H7 (cell line): ENCODE data around the gene C2orf81. TPM values are rescaled to one million over a fixed set of nuclear protein-coding genes. Genes with fewer than 3 reads are reported as not detected.

Experiments used
- DNase-seq: peaks from one replicate; pipeline ENCODE4 v3.0.0; 2012
- H3K27me3 ChIP-seq: 2 replicates; pipeline ENCODE4 v1.6.0; 2011; ENCODE audit warnings: mild to moderate bottlenecking, low read length; ENCODE audit not compliant: control insufficient read depth, insufficient read depth
- H3K36me3 ChIP-seq: replicated peaks from 2 replicates; pipeline ENCODE4 v1.5.1; 2011; ENCODE audit warnings: low read length; ENCODE audit not compliant: control insufficient read depth, insufficient read depth
- H3K4me3 ChIP-seq: 2 replicates; pipeline ENCODE4 v1.5.1; 2011; ENCODE audit warnings: low read depth, mild to moderate bottlenecking, control low read depth, low read length, moderate library complexity; ENCODE audit not compliant: insufficient read depth
- total RNA-seq: library from RNA; depleted of rRNA; stranded (reverse); fragments of >200 nt; shearing (Covaris generic); gene quantifications from 2 replicates; pipeline ENCODE4 v1.2.3, GENCODE V29; 2014

The C2orf81 gene
- total RNA-seq, 1 experiment from 2014 or later: 0.83 TPM

DNA sequence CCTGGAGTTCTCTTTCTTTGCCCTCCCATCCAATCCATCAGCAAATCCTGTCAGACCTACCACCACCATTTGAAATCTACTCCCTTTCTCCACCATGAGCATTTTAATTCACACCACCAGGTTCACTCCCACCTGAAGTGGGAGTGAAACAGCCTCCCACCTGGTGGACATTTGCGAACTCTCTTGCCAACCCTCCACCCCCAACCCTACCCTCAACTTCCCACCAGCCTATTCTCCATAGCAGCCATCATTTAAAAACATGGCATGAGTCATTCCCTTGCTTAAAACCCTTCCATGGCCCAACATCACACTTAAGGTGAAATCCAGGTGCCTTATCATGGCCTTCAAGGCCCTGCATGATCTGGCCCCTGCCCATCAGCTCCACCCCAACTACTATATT is 16.8 kb upstream of the C2orf81 start:
- Histone ChIP-seq H3K27me3 (no peaks in the 10 kb centered on the region), H3K36me3 (peaks cover 2% of the 10 kb centered on the region), H3K4me3 (no peak overlapping the region)
- DNase-seq: peak; percentile 36

DNA sequence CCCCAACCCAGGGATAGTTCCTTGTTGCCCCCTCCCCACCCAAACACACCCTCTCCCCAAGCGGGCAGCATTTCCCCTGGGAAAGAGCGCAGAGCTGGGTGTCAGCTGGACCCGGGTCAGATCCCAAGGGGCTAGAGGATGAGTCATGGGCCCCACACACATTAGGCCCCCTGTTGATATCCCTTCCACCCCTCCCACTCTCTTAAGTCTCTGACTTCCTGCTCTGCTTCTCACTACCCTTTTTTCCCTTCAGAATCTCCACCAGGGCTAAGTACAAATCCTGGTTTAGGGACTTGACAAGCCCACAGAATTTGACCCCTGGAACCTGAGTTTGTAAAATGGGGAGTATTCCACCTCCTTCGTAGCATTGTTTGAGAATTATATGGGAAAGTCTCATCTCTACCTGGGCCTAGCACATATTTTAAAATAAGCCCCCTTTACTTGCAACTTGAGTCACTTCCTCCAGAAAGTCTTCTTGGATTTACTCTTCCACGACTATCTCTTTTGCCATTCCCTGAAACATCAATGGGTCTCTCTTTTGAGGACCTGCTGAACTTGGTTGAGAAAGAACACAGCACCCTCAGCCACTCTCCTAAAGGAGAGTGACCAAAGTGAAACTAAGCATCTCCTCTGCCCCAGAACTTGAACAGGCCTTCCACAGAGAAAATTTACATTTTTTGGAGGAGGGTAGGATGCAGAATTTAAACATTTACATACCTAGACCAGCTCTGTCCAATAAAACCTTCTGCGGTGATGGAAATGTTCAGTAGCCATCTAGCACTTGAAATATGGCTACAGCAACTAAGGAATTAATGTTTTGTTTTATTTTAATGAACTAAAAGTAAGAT is 15.7 kb upstream of the C2orf81 start:
- Histone ChIP-seq H3K4me3 (no peak overlapping the region), H3K27me3 (no peaks in the 10 kb centered on the region), H3K36me3 (peaks cover 6% of the 10 kb centered on the region)
- peak; percentile 84 for DNase-seq

DNA sequence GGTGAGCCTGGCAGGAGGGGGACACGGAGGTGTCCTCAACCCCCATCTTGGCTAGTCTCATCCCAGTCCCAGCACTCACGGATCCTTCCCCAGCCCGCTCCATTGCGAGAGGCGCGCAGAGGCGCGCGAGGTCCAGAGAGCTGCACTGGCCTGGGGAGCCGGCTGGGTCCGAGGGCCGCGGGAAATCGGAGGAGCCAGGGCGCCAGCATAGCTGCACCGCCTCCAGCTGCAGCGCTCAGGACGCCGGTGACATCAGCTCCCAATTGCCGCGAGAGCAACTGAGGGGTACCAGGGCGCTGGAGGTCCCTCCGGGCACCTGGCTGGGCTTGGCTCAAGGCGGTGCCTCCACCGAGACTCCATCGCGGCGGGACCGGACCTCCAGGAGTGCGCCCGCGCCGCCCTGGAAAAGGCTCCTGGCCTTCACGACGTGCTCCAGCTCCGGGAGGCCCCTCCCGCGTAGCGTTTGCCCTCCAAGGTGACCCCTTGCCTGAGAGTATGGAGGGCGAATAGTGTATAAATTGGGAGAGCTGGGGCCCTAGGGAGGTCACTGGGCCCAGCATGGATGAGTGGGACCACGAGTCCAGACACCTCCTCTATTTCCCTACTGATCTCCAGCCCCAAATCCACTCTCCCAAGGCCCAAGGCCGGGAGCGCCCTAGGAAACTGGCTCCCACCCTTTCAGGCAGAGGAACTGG is 14.8 kb upstream of the C2orf81 start:
- peak; percentile 67 for DNase-seq
- Histone ChIP-seq H3K4me3 (no peak overlapping the region), H3K27me3 (no peaks in the 10 kb centered on the region), H3K36me3 (peaks cover 12% of the 10 kb centered on the region)

DNA sequence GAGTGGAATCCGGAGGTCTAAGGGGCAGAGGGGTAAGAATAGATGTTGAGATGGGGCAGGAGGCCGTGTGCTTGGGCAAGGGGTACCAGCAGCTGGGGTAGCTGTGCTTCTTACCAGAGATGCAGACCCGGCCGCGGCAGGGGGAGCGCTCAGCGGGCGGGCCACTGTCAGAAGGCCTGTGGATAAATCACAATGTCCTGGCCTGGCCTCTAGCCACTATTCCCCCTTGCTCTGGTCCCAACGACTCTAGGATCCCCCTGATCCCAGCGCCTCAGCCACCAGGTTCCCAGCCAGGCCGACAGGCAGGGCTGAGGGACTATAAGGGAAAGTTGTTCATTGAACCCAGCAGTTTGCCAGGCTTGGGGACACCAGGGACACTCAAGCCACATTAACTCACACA is 9.1 kb upstream of the C2orf81 start:
- DNase-seq: no peak
- Histone ChIP-seq H3K27me3 (no peaks in the 10 kb centered on the region), H3K4me3 (no peak overlapping the region), H3K36me3 (peaks cover 49% of the 10 kb centered on the region)

DNA sequence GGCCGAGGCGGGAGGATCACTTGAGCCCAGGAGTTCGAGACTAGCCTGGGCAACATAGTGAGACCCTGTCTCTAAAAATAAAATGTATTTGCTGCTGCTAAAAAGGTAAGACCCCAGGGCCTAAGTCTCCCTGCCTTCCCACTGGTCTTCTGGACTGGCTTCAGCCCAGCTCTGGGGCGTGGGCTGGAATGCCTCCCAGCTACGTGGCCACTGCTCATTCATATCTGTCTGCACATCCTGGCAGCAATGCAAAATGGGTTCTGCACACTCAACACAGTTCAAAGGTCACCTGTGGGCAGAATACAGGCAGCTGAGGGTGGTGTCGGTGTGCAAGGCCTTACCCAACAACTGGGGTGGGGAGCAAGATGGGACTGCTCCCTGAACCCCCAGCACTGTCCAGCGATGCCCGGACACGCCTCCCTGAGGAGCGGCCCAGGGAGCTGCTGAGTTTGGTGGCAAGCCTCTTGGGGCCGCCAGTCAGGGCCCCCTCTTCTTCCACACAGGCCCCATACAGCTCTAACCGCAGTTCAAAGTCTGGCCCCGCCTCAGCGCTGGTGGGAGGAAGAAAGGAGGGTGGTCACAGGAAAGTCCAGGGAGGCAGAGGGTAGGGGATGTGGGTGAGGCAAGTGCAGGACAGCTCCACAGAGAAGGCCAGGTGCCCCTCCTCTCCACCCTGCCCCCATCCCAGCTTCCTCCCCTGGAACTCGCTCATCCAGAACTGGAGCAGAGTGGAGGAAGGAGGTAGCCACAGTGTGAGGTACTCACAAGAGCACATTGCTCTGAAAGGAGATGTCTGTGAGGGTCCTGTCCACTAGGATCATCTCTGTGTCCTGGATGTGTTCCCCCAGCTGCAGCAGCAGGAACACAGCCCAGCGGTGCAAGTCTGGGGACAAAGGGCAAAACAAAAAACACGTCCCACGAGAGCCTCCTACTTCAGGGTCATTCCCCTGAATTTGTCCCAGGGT is 8.3 kb upstream of the C2orf81 start:
- DNase-seq: no peak
- H3K4me3 ChIP-seq: no peak overlapping the region
- H3K36me3 ChIP-seq: peaks cover 49% of the 10 kb centered on the region
- H3K27me3 ChIP-seq: no peaks in the 10 kb centered on the region

DNA sequence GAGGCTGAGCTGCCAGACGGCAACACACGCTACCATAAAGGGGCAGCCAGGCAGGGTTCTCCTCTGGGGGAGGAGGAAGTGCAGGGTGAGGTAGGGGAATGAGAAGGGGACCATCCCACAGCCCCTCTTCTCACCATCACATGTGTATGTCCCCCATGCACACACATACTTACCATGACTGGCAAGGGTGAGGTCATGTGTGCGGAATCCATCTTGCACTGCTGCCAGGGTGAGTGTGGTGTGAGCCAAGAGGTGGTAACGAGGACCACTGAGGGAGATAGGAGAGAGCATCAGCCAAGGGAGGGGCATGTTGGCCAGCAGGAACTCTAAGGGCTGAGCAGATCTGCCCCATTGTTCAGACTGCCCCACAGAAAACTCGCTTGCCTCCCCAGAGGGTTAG is 7.3 kb upstream of the C2orf81 start:
- DNase-seq: peak; percentile 13
- Histone ChIP-seq H3K4me3 (no peak overlapping the region), H3K27me3 (no peaks in the 10 kb centered on the region; the same call in 1 of the 2 replicates), H3K36me3 (peaks cover 49% of the 10 kb centered on the region)

DNA sequence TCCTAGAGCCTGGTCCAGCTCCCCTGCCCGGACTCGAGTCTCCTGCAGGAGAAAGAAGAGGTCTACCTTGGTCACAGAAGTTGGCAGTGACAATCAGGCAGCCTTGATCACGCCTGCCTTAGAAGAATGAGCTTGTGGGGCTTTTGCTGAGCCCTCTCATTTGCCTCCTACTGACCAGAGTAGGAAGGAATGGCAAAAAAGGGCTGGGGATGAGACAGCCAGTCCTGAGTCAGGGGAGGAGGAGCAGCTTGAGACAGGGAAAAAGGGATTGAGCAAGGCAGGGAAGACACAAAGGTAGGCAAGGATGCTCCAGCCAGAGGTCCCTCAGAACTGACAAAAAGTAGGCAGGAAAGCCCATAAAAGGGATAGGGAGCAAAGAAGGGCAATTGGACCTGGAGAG is 6.1 kb upstream of the C2orf81 start:
- Histone ChIP-seq H3K4me3 (no peak overlapping the region), H3K36me3 (peaks cover 49% of the 10 kb centered on the region), H3K27me3 (no peaks in the 10 kb centered on the region; the same call in 1 of the 2 replicates)
- peak; percentile 26 for DNase-seq

DNA sequence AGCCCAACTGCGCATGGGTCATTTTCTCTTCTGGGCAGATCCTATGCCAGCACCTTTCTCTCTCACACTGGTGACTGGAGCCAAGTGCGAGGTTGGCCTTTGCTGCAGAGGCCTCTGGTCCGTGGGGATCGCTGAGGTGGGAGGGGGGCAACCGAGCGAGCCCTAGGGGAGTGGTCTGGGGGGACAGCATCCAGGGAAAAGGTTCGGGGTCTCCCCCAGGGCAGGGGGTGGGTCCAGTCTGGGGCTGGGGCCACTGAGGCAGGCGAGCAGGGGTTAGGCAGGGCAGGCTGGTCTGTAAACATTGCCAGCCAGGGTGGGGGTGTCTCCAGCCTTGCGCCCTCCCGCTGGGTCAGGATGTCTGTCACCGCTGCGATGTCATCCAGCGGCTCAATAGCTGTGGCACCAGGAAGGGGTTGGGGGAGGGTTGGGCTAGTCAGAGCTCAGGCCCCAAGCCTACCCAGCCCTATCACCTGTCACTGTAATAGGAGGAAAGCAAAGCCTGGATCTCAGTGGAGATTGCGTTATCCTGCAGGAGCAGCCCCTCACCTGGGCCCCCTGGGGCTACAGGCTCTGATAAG is 4.9 kb upstream of the C2orf81 start:
- Histone ChIP-seq H3K4me3 (no peak overlapping the region), H3K27me3 (no peaks in the 10 kb centered on the region; the same call in 1 of the 2 replicates), H3K36me3 (peaks cover 39% of the 10 kb centered on the region)
- DNase-seq: peak; percentile 49

DNA sequence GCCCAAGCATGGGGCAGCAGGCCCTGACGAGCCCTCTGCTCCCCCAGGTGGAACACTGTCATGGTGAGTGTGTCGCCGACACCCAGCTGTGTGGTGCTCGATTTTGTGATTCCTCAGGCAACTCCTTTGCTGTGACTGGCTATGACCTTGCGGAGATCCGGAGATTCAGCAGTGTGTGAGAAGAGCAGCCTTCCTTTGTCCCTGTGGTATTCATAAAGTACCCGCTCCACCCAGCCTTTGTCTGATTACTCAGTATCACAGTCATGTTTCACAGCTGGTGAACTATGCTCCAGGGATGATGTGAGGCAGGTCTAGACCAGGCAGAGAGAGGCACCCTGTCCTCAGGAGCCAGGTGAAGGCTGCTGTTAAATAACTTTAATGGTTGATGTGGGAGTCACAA is 4.1 kb upstream of the C2orf81 start:
- Histone ChIP-seq H3K36me3 (peaks cover 33% of the 10 kb centered on the region), H3K27me3 (peaks cover 4% of the 10 kb centered on the region; the same call in 1 of the 2 replicates), H3K4me3 (no peak overlapping the region)
- no peak for DNase-seq

DNA sequence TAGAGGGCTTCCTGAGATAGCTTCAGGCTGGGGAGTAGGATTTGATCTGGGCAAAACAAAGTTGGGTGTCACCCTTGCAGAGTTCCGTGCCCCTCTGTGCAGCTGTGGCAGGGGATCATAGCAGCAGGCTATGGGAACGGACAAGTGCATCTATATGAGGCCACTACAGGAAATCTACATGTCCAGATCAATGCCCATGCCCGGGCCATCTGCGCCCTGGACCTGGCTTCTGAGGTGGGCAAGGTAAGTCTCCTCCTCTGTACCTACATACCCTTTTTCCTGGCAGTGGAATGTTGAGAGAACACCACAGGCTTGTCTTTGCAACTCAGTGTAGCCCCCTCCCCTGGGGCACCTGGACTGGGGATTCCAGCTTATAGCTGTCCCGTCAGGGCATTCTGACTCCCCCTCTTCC is 3.6 kb upstream of the C2orf81 start:
- Histone ChIP-seq H3K4me3 (no peak overlapping the region), H3K36me3 (peaks cover 28% of the 10 kb centered on the region), H3K27me3 (peaks cover 7% of the 10 kb centered on the region; the same call in 1 of the 2 replicates)
- peak; percentile 30 for DNase-seq

DNA sequence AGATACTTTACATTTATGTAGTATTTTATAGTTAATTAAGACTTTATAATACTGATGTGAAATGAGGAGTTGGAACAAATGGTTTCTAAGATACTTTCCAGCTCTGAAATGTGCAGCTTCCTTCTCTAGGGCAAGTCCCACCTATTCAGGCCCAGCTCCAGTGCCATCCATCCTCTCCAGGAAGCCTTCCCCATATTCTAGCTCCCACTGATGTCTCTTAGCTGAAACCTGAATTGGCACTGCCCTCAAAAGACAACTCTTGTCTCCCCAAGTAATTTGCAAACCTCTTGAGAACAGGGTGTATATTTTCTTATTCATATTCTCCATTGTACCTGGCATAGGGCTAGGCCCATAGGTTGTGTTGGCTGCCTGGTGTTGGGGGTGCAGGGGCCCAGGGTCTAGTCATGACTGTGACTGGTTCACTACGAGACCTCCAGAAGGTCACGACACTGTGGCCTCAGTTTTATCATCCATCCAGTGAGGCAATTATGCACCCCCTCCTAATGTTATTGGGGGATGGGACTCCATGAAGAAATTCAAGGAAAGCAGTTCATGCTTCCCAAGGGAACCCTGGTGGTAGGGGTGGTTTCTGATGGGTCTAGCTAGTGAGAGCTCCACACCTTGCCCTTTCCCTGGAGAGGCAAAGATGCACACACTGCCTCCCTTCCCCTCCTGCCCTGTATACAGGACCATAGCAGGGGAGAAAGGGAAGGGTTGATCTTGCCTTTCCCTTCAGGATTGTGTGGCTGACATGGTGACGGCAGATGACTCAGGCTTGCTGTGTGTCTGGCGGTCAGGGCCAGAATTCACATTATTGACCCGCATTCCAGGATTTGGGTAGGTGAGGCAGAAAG is 2.9 kb upstream of the C2orf81 start:
- H3K4me3 ChIP-seq: no peak overlapping the region
- peaks cover 23% of the 10 kb centered on the region for H3K36me3 ChIP-seq
- DNase-seq: peak; percentile 38
- peaks cover 8% of the 10 kb centered on the region; the same call in 1 of the 2 replicates for H3K27me3 ChIP-seq

DNA sequence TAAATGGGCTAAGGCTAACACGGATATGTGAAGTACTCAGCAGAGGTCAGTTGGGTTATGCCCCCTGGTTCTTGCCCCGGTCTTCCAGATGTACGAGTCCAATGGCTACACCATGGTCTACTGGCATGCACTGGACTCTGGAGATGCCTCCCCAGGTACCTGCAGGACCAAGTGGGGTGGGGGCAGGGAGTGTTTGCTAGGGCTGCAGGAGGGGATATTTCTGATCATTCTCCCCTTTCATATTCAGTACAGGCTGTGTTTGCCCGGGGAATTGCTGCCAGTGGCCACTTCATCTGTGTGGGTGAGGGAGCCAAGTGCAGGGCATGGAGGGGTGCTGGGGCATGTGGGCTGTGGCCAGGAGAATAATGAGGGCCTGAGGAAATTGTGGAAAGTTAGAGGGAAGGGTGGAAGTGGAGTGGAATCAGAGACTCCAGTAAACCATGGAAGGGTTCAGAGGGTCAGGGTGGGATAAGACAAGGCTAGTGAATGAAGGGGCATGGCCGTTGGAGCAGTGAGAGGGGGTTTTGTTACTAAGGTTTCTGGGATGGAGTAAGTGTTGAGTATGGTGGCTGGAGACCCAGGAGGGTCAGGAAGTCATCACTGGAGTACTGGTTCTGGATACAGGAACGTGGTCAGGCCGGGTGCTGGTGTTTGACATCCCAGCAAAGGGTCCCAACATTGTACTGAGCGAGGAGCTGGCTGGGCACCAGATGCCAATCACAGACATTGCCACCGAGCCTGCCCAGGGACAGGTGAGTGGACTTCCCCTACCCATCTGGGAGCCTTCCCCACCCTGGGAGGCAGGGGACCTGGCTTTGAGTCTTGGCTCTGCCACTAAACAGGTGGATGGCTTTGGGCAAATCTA is 2.0 kb upstream of the C2orf81 start:
- H3K27me3 ChIP-seq: peaks cover 8% of the 10 kb centered on the region; the same call in 1 of the 2 replicates
- DNase-seq: peak; percentile 16
- H3K36me3 ChIP-seq: peaks cover 15% of the 10 kb centered on the region
- no peak overlapping the region for H3K4me3 ChIP-seq
